Activated B cell treated with CpG ODN at 0.5 μM for 24 hours (primary cell): ENCODE measurements around the gene RERE. TPM values are rescaled to one million over a fixed set of nuclear protein-coding genes. Genes with fewer than 3 reads are reported as not detected.

Experiments used
- ATAC-seq: fragments of 200-7000 bp; cut with Tn5 transposase; one replicate; pipeline ENCODE4 v1.10.0; 2021; ENCODE audit warnings: low read depth, mild to moderate bottlenecking, moderate library complexity
- CTCF ChIA-PET: fragments of 350-600 bp; sonication (Branson Sonifier 250); formaldehyde crosslinking; loops from one replicate; lab custom pipeline; 2021; ENCODE audit warnings: antibody characterized with exemption; lab: Charles Lee
- POLR2A ChIA-PET: fragments of 350-600 bp; sonication (Branson Sonifier 250); formaldehyde crosslinking; loops from one replicate; lab custom pipeline; 2021; ENCODE audit warnings: antibody characterized with exemption; lab: Charles Lee
- DNase-seq: peaks from one replicate; pipeline ENCODE4 v3.0.0; 2022
- H3K27ac Mint-ChIP-seq: one replicate; pipeline ENCODE4 v1.8.0; 2020; ENCODE audit warnings: mixed read lengths
- H3K27me3 Mint-ChIP-seq: one replicate; pipeline ENCODE4 v1.8.0; 2021; ENCODE audit warnings: mixed read lengths
- H3K36me3 Mint-ChIP-seq: one replicate; pipeline ENCODE4 v1.8.0; 2021; ENCODE audit warnings: low read depth, mixed read lengths
- H3K4me1 Mint-ChIP-seq: one replicate; pipeline ENCODE4 v1.8.0; 2021; ENCODE audit warnings: mixed read lengths
- H3K4me3 Mint-ChIP-seq: one replicate; pipeline ENCODE4 v1.8.0; 2020; ENCODE audit warnings: mild to moderate bottlenecking, mixed read lengths
- H3K9me3 Mint-ChIP-seq: one replicate; pipeline ENCODE4 v1.8.0; 2020; ENCODE audit warnings: mixed read lengths
- CTCF ChIP-seq: fragments of 200-600 bp; IDR thresholded peaks from one replicate; pipeline ENCODE4 v1.8.0; 2022; ENCODE audit warnings: antibody characterized with exemption, mild to moderate bottlenecking
- intact Hi-C: fragments of 100-400 bp; cut with micrococcal nuclease; formaldehyde crosslinking; loops from one replicate; pipeline ENCODE4 v1.15.1; 2024
- total RNA-seq: library from RNA; stranded (reverse); gene quantifications from 2 replicates; pipeline ENCODE4 v1.2.3, GENCODE V29; 2022

Gene RERE
- total RNA-seq, 1 donor from 2014 or later, result 98.8 TPM

GRCh38 chr1:8476006-8476405, 341.4 kb downstream of the RERE start:
- intact Hi-C loops, result no loop called here
- ATAC-seq, result no peak
- no peak for DNase-seq
- ChIA-PET POLR2A (no interaction called here), CTCF (no interaction called here)
- H3K27ac Mint-ChIP-seq, result no peak overlapping the region
- H3K4me1 Mint-ChIP-seq, result peaks cover 45% of the 10 kb centered on the region
- TF ChIP-seq CTCF, result no peak
- no peak overlapping the region for H3K4me3 Mint-ChIP-seq
- no peaks in the 10 kb centered on the region for H3K27me3 Mint-ChIP-seq
- no peaks in the 10 kb centered on the region for H3K9me3 Mint-ChIP-seq
- peaks cover 11% of the 10 kb centered on the region for H3K36me3 Mint-ChIP-seq

DNA sequence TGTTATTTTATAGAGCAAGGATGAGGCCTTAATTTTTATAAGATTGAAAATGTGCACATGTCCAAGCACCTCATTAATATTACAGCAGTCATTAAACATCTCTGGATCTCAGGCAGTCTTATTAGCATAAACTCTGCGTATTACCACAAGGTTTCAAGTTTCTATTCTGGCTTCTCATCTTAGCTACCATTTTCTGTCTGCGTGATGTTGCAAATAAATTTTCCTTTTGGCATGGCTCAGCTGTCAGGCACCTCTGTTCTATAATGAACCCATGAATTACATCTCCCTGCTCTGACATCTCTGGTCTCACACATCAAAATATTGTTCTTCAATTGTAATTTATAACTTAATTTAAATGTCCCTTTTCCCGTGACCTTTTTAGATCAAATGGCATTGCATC, 343.1 kb downstream of the RERE start:
- TF ChIP-seq CTCF, result no peak
- CTCF ChIA-PET, result interaction anchor here (0.7 to 1.0 kb wide), 3 partner anchors 9 to 252 kb away, joined by 3 read pairs; no protein-coding TSS in a partner anchor
- no peak overlapping the region for H3K4me3 Mint-ChIP-seq
- DNase-seq (no peak), ATAC-seq (no peak)
- peaks cover 45% of the 10 kb centered on the region for H3K4me1 Mint-ChIP-seq
- H3K27me3 Mint-ChIP-seq, result no peaks in the 10 kb centered on the region
- POLR2A ChIA-PET, result no interaction called here
- intact Hi-C loops, result no loop called here
- no peaks in the 10 kb centered on the region for H3K9me3 Mint-ChIP-seq
- H3K27ac Mint-ChIP-seq, result no peak overlapping the region
- peaks cover 14% of the 10 kb centered on the region for H3K36me3 Mint-ChIP-seq

DNA sequence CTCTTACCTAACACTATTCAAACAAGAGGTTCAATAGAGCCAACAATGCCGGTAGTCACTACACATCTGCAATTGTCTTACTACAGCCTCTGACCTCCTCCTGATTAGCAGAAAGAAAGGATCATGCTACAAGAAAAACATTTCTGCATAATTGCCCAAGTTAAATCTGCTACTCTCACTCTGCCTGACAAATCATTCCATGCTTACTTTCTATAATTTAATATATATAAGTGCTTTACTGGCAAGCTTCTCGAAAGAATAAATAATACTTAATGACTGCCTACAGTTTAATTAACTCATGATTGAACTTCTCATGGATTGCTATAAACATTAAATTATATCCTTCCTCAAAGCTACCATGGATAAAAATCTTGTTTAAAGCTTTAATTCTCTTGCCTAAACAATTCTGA, 343.5 kb downstream of the RERE start:
- ATAC-seq (no peak), DNase-seq (no peak)
- Mint-ChIP-seq H3K4me3 (no peak overlapping the region), H3K27me3 (no peaks in the 10 kb centered on the region), H3K36me3 (peaks cover 14% of the 10 kb centered on the region), H3K27ac (no peak overlapping the region), H3K9me3 (no peaks in the 10 kb centered on the region), H3K4me1 (peaks cover 44% of the 10 kb centered on the region)
- ChIA-PET POLR2A (no interaction called here), CTCF (interaction anchor here (0.7 to 1.0 kb wide), 3 partner anchors 9 to 253 kb away, joined by 3 read pairs; no protein-coding TSS in a partner anchor)
- no peak for TF ChIP-seq CTCF
- intact Hi-C loops, result no loop called here

DNA sequence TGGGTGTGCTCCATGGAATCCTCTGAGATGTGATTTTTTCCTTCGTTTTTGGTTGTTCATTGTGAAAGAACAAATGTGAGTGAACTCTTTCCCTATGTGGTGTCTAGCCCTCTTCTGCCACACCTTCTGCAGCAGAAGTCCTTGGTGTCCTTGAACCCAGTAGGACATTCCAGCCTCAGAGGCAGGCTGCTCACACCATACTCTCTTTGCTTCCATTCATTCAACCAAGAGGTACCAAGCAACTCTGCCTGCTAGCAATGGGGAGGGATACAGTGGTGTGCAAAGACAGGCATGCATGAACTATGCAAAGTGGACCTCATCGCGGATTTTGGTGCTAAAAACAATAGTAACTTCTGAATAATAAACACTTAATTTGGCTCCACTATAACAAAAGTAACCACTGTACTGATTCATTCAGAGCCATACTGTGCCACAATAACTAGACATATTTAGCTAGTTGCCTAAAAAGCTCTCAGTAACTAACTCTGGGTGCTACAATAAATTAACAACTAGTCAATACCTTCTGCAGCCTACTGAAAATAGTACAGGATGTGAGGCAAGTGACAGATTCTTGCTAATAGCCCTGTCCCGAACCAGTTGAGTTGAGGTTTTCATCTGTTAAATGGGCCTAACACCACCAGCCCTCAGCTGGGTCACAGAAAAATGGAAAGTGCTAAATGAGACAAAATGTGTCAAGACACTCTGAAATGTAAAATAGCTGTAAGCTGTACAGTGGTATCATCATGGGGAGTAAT, 344.1 kb downstream of the RERE start:
- POLR2A ChIA-PET, result no interaction called here
- H3K36me3 Mint-ChIP-seq, result peaks cover 11% of the 10 kb centered on the region
- intact Hi-C loops, result no loop called here
- H3K4me3 Mint-ChIP-seq, result no peak overlapping the region
- H3K27ac Mint-ChIP-seq, result peak overlapping the region; percentile 47
- peaks cover 44% of the 10 kb centered on the region for H3K4me1 Mint-ChIP-seq
- CTCF ChIA-PET, result interaction anchor here (0.7 to 1.5 kb wide), 4 partner anchors 10 to 253 kb away, joined by 3 to 7 read pairs (median 3); no protein-coding TSS in a partner anchor
- H3K9me3 Mint-ChIP-seq, result no peaks in the 10 kb centered on the region
- ATAC-seq, result peak; percentile 28
- TF ChIP-seq CTCF, result no peak
- DNase-seq, result no peak
- H3K27me3 Mint-ChIP-seq, result no peaks in the 10 kb centered on the region

- DNase-seq, result no peak
- no peaks in the 10 kb centered on the region for H3K27me3 Mint-ChIP-seq
- intact Hi-C loops, result loop anchor here (1.0 kb wide), 1 partner anchor 63 kb away; no protein-coding TSS in a partner anchor
- peak; percentile 58 for ATAC-seq
- H3K27ac Mint-ChIP-seq, result no peak overlapping the region
- ChIA-PET CTCF (interaction anchor here (0.8 to 1.5 kb wide), 2 partner anchors 22 to 64 kb away, joined by 3 to 7 read pairs; no protein-coding TSS in a partner anchor), POLR2A (interaction anchor here (0.6 kb wide), 1 partner anchor 355 kb away, joined by 4 read pairs; no protein-coding TSS in a partner anchor)
- H3K36me3 Mint-ChIP-seq, result peaks cover 11% of the 10 kb centered on the region
- peaks cover 39% of the 10 kb centered on the region for H3K4me1 Mint-ChIP-seq
- no peak for TF ChIP-seq CTCF
- H3K4me3 Mint-ChIP-seq, result no peak overlapping the region
- H3K9me3 Mint-ChIP-seq, result no peaks in the 10 kb centered on the region
Observed at GRCh38 chr1:8472668-8473067, 344.8 kb downstream of the RERE start.
